Ovary (tissue), 9 donors: Measurements from ENCODE around the gene FLACC1. TPM values are rescaled to one million over a fixed set of nuclear protein-coding genes. Genes with fewer than 3 reads are reported as not detected.
"Not testable (repeated sequence)": the region's sequence is repeated elsewhere in the genome, so short reads cannot be mapped to it uniquely, and the experiment has no call there.

Experiments
- DNase-seq, 5 donors: peaks; one replicate each; pipeline ENCODE4 v3.0.0-alpha.2; 2019 to 2020
- H3K27ac ChIP-seq, 2 donors: fragments of 200-600 bp; one replicate each; pipeline versions ENCODE4 v1.5.1 to v1.8.0; 2019 to 2022
- H3K27me3 ChIP-seq: fragments of 200-600 bp; one replicate; pipeline ENCODE4 v1.8.0; 2022
- H3K36me3 ChIP-seq: fragments of 200-600 bp; sonication (generic); one replicate; pipeline ENCODE4 v1.5.1; 2019
- H3K4me1 ChIP-seq: one replicate; pipeline ENCODE4 v1.8.1; 2013; ENCODE audit warnings: mild to moderate bottlenecking, moderate library complexity; ENCODE audit not compliant: insufficient read depth
- H3K4me3 ChIP-seq: fragments of 200-600 bp; sonication (generic); one replicate; pipeline ENCODE4 v1.5.1; 2017
- H3K9me3 ChIP-seq, 2 donors: fragments of 200-600 bp in 1 of 2; sonication (generic) in 1 of 2; one replicate each; pipeline versions ENCODE4 v1.5.1 to v1.8.1; 2013 to 2019; ENCODE audit warnings: mild to moderate bottlenecking in 1 of 2, moderate library complexity in 1 of 2
- EP300 ChIP-seq: sonication (generic); formaldehyde crosslinking; IDR thresholded peaks from one replicate; pipeline ENCODE4 v1.6.1; 2017; ENCODE audit warnings: antibody characterized with exemption
- POLR2A ChIP-seq: fragments of 450-650 bp; IDR thresholded peaks from one replicate; pipeline ENCODE4 v1.6.1; 2017; ENCODE audit warnings: antibody characterized with exemption, mild to moderate bottlenecking, moderate library complexity
- WGBS, 3 donors: extraction: QIAGEN DNeasy Blood & Tissue Kit in 1 of 3; methylation state at CpG; one replicate each; pipeline versions ENCODE4 v1.1.5 to v1.1.7; 2013 to 2017; 5-methylcytosine and 5-hydroxymethylcytosine counted together
- intact Hi-C, 4 donors: fragments of 100-400 bp; cut with DNase I; formaldehyde crosslinking; loops; one replicate each; pipeline versions ENCODE4 v1.11.0 to v1.15.1; 2022 to 2023
- polyA plus RNA-seq, 2 donors: library from polyadenylated mRNA; stranded (reverse); fragments of 200-250 nt in 1 of 2; fragments of 350-450 nt in 1 of 2; fragmentation: Illumina TruSeq in 1 of 2; extraction: RNeasy Lipid Tissue Mini Kit (QIAGEN cat#74804) in 1 of 2; gene quantifications; one replicate each; pipeline ENCODE4 v1.2.3, GENCODE V29; 2013 to 2014
- total RNA-seq, 7 donors: library from RNA; depleted of rRNA in 2 of 7; stranded (reverse); fragments of >200 nt in 2 of 7; fragmentation: NEBNext Ultra II Directional in 3 of 7; extraction: Animal tissue kit (Norgen Biotek cat#: 25700) in 3 of 7; gene quantifications; one replicate each; pipeline versions ENCODE4 v1.1.0 to v1.2.4, GENCODE V29; 2016 to 2023
- TF ChIP-seq, protein P1 (sequence below), 3 donors: fragments of 450-650 bp in 2 of 3; fragments of 200-600 bp in 1 of 3; IDR thresholded peaks; one replicate each; pipeline versions ENCODE4 v1.5.1 to v1.8.0; 2016 to 2022; ENCODE audit warnings: antibody characterized with exemption in 3 of 3, mild to moderate bottlenecking in 1 of 3
- donor health status: DM: no; HTN: no; CAD: no; lungs with moderate emphysema.
- donor health status: DM: no; HTN: no; CAD: no.
- donor health status: Bipolar disorder and iron deficiency.
- donor health status: DM: yes; HTN: yes; CAD: no.
- donor health status: DM: no; HTN: no; CAD: no.
- donor health status: DM: yes; HTN: yes; CAD: no.

FLACC1 gene
- total and polyA plus RNA-seq, 9 donors: 0.30 to 4.4 (median 0.83) TPM; not detected in 1

GRCh38 chr2:201378496-201379397 lies 21.6 kb upstream of the FLACC1 start:
- H3K27ac ChIP-seq: no peak overlapping the region
- H3K4me1 ChIP-seq: no peaks in the 10 kb centered on the region
- no peak overlapping the region for H3K4me3 ChIP-seq
- intact Hi-C loops: no loop called here
- H3K9me3 ChIP-seq: no peaks in the 10 kb centered on the region
- TF ChIP-seq EP300 (no peak), POLR2A (no peak)
- TF ChIP-seq, protein P1, sequence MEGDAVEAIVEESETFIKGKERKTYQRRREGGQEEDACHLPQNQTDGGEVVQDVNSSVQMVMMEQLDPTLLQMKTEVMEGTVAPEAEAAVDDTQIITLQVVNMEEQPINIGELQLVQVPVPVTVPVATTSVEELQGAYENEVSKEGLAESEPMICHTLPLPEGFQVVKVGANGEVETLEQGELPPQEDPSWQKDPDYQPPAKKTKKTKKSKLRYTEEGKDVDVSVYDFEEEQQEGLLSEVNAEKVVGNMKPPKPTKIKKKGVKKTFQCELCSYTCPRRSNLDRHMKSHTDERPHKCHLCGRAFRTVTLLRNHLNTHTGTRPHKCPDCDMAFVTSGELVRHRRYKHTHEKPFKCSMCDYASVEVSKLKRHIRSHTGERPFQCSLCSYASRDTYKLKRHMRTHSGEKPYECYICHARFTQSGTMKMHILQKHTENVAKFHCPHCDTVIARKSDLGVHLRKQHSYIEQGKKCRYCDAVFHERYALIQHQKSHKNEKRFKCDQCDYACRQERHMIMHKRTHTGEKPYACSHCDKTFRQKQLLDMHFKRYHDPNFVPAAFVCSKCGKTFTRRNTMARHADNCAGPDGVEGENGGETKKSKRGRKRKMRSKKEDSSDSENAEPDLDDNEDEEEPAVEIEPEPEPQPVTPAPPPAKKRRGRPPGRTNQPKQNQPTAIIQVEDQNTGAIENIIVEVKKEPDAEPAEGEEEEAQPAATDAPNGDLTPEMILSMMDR (IDR thresholded peaks at IDR 0.05): no peak
- no peaks in the 10 kb centered on the region for H3K27me3 ChIP-seq
- H3K36me3 ChIP-seq: no peaks in the 10 kb centered on the region
- 82 to 84% (median 84%) methylated on average over 5 of the region's 5 CpGs for WGBS, 3 donors
- DNase-seq: no peak

- no peaks in the 10 kb centered on the region for H3K4me1 ChIP-seq
- 92 to 94% (median 94%) methylated on average over 3 of the region's 3 CpGs for WGBS, 3 donors
- no peak overlapping the region for H3K27ac ChIP-seq
- no peak for DNase-seq
- intact Hi-C loops: no loop called here
- H3K36me3 ChIP-seq: no peaks in the 10 kb centered on the region
- no peaks in the 10 kb centered on the region for H3K9me3 ChIP-seq
- TF ChIP-seq, protein P1 (IDR thresholded peaks at IDR 0.05): no peak
- TF ChIP-seq POLR2A: no peak
- no peak for TF ChIP-seq EP300
- no peaks in the 10 kb centered on the region for H3K27me3 ChIP-seq
- H3K4me3 ChIP-seq: no peak overlapping the region
Measured at GRCh38 chr2:201377218-201377617, 20.1 kb upstream of the FLACC1 start.

- Histone ChIP-seq H3K4me1 (no peaks in the 10 kb centered on the region), H3K36me3 (no peaks in the 10 kb centered on the region), H3K4me3 (no peak overlapping the region), H3K9me3 (no peaks in the 10 kb centered on the region), H3K27ac (no peak overlapping the region), H3K27me3 (no peaks in the 10 kb centered on the region)
- TF ChIP-seq EP300 (no peak), POLR2A (no peak)
- TF ChIP-seq, protein P1 (IDR thresholded peaks at IDR 0.05): no peak
- WGBS, 3 donors: 85 to 93% (median 88%) methylated on average over 10 to 11 of the region's 11 CpGs
- intact Hi-C loops: no loop called here
- DNase-seq: no peak
Measured at GRCh38 chr2:201369775-201370174, 12.6 kb upstream of the FLACC1 start.

DNA sequence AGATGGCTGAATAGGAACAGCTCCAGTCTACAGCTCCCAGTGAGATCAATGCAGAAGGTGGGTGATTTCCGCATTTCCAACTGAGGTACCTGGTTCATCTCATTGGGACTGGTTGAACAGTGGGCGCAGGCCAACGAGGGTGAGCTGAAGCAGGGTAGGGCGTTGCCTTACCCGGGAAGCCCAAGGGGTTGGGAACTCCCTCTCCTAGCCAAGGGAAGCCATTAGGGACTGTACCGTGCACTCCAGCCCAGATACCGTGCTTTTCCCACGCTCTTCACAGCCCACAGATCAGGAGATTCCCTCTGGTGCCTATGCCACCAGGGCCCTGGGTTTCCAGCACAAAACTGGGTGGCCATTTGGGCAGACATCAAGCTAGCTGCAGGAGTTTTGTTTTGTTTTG lies 12.2 kb upstream of the FLACC1 start:
- 90 to 98% (median 95%) methylated on average over 8 of the region's 8 CpGs for WGBS, 3 donors
- H3K27ac ChIP-seq, intact Hi-C loops, DNase-seq, H3K9me3 ChIP-seq, H3K4me3 ChIP-seq, H3K36me3 ChIP-seq, H3K27me3 ChIP-seq, H3K4me1 ChIP-seq: not testable (repeated sequence)

DNA sequence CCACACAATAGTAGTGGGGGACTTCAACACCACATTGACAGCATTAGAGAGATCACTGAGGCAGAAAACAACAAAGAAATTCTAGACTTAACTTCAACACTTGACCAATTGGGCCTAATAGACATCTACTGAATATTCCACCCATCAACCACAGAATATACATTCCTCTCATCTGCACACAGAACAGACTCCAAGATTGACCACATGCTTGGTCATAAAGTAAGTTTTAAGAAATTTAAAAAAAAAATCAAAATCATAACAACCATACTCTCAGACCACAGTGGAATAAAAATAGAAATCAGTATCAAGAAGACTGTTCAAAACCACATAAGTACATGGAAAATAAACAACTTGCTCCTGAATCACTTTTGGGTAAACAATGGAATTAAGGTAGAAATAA lies 9.0 kb upstream of the FLACC1 start:
- no peaks in the 10 kb centered on the region for H3K4me1 ChIP-seq
- no peaks in the 10 kb centered on the region for H3K27me3 ChIP-seq
- TF ChIP-seq EP300: no peak
- TF ChIP-seq, protein P1 (IDR thresholded peaks at IDR 0.05): no peak
- no peak for TF ChIP-seq POLR2A
- H3K9me3 ChIP-seq: no peaks in the 10 kb centered on the region
- H3K4me3 ChIP-seq: no peak overlapping the region
- no peak for DNase-seq
- H3K27ac ChIP-seq: no peak overlapping the region
- H3K36me3 ChIP-seq: no peaks in the 10 kb centered on the region
- intact Hi-C loops: no loop called here
